Measurements from ENCODE around the gene MEGF8. TPM values are rescaled to one million over a fixed set of nuclear protein-coding genes. Genes with fewer than 3 reads are reported as not detected.
A peak's percentile ranks its signal among the peaks of the same experiment; 100 is the strongest.
"Not testable (repeated sequence)": the region's sequence is repeated elsewhere in the genome, so short reads cannot be mapped to it uniquely, and the experiment has no call there.

Gene MEGF8
- total RNA-seq, 1 experiment from 2014 or later, result 75.6 TPM

DNA sequence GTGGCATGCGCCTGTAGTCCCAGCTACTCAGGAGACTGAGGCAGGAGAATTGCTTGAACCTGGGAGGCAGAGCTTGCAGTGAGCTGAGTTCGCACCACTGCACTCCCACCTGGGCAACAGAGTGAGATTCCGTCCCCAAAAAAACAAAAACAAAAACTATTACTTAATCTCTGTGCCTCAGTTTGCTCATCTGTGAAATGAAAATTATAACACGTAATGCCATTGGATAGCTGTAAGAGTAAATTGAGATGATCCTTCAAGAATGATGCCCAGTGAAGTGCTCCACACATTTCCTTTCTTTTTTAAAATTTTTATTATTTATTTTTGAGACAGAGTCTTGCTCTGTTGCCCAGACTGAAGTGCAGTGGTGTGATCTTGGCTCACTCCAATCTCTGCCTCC lies 14.5 kb downstream of the MEGF8 start:
- in situ Hi-C loops (cut with HindIII; ENCODE audit: low pct_unique_long_range_greater_than_20kb, low sequenced_read_pairs); DNase-seq (ENCODE audit: low read depth): not testable (repeated sequence)

- no peak for DNase-seq (ENCODE audit: low read depth)
- in situ Hi-C loops (cut with HindIII; ENCODE audit: low pct_unique_long_range_greater_than_20kb, low sequenced_read_pairs), result no loop called here
These were observed 18.1 kb downstream of the MEGF8 start for GRCh38 chr19:42343344-42344110.

- no peak for DNase-seq (ENCODE audit: low read depth)
- in situ Hi-C loops (cut with HindIII; ENCODE audit: low pct_unique_long_range_greater_than_20kb, low sequenced_read_pairs), result no loop called here
These were observed 19.0 kb downstream of the MEGF8 start for GRCh38 chr19:42344336-42344893.

- in situ Hi-C loops (cut with HindIII; ENCODE audit: low pct_unique_long_range_greater_than_20kb, low sequenced_read_pairs), result no loop called here
These were observed 19.9 kb downstream of the MEGF8 start for GRCh38 chr19:42345191-42345812.

GRCh38 chr19:42348211-42348610 lies 22.8 kb downstream of the MEGF8 start:
- no peak for DNase-seq (ENCODE audit: low read depth)
- in situ Hi-C loops (cut with HindIII; ENCODE audit: low pct_unique_long_range_greater_than_20kb, low sequenced_read_pairs), result no loop called here

More at GRCh38 chr19:42345191-42345812, 19.9 kb downstream of the MEGF8 start:
- no peak for DNase-seq (ENCODE audit: low read depth)

DNA sequence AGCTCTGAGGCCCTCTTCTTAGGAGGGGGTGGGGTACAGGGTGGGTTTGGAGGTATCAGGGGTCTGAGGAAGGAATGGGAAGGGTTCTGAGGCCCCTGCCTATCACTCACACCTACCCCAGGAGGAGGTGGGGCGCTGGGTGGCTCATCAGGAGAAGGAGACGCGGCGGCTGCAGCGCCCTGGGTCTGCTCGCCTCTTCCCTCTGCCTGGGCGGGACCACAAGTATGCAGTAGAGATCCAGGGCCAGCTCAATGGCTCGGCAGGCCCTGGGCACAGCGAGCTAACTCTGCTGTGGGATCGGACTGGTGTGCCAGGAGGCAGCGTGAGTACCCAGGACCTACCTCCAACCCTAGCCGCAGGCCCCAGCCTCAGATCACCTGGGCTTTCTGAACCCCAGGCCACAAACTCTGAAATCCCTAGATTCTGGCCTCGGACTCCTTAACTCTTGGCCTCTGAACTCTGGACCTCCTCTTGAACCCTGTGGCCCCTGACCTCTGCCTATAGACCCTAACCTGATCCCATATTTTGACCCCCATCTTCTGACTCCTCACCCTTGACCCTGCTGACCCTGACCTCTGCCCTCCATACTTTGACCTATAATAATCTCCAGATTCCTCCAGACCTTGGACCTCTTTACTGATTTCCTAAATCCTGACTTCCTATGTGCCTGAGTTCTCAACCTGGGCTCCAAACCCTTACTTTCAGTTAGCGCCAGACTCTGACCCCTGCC lies 24.1 kb downstream of the MEGF8 start:
- DNase-seq (ENCODE audit: low read depth), result no peak
- in situ Hi-C loops (cut with HindIII; ENCODE audit: low pct_unique_long_range_greater_than_20kb, low sequenced_read_pairs), result no loop called here

- no peak for DNase-seq (ENCODE audit: low read depth)
- in situ Hi-C loops (cut with HindIII; ENCODE audit: low pct_unique_long_range_greater_than_20kb, low sequenced_read_pairs), result no loop called here
These were observed 25.0 kb downstream of the MEGF8 start for GRCh38 chr19:42350417-42350816.

- DNase-seq (ENCODE audit: low read depth), result no peak
- in situ Hi-C loops (cut with HindIII; ENCODE audit: low pct_unique_long_range_greater_than_20kb, low sequenced_read_pairs), result no loop called here
These were observed 25.8 kb downstream of the MEGF8 start for GRCh38 chr19:42351079-42351735.

- DNase-seq (ENCODE audit: low read depth), result peak; percentile 40
- in situ Hi-C loops (cut with HindIII; ENCODE audit: low pct_unique_long_range_greater_than_20kb, low sequenced_read_pairs), result no loop called here
These were observed 27.1 kb downstream of the MEGF8 start for GRCh38 chr19:42352301-42353259.

GRCh38 chr19:42353341-42354015 lies 28.0 kb downstream of the MEGF8 start:
- DNase-seq (ENCODE audit: low read depth), result no peak
- in situ Hi-C loops (cut with HindIII; ENCODE audit: low pct_unique_long_range_greater_than_20kb, low sequenced_read_pairs), result no loop called here

DNA sequence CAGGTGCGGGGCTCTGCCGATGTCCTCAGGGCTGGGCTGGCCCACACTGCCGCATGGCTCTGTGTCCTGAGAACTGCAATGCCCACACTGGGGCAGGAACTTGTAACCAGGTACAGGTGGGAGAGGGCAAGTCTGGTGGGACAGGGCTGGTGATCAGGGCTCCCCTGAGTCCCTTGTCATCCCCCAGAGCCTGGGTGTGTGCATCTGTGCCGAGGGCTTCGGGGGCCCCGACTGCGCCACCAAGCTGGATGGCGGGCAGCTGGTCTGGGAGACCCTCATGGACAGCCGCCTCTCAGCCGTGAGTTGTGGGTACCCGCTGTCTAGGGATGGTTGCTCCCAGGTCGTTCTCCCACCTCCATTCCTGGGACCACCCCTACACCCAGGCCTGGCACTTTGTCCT lies 30.5 kb downstream of the MEGF8 start:
- DNase-seq (ENCODE audit: low read depth), result no peak
- in situ Hi-C loops (cut with HindIII; ENCODE audit: low pct_unique_long_range_greater_than_20kb, low sequenced_read_pairs), result no loop called here

DNA sequence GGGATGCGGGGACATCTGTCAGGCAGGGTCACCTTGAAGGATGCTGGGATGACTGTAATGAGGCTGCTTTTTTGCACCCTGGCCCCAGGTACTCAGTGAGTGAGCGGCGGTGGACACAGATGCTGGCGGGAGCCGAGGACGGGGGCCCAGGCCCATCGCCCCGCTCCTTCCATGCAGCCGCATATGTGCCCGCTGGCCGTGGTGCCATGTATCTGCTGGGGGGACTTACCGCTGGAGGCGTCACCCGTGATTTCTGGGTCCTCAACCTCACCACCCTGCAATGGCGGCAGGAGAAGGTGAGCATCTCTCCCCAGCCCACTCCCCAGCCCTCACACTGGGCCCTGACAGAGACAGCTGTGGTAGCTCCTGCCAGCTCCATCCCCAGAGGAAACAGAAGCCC lies 31.3 kb downstream of the MEGF8 start:
- in situ Hi-C loops (cut with HindIII; ENCODE audit: low pct_unique_long_range_greater_than_20kb, low sequenced_read_pairs), result no loop called here
- DNase-seq (ENCODE audit: low read depth), result no peak

DNA sequence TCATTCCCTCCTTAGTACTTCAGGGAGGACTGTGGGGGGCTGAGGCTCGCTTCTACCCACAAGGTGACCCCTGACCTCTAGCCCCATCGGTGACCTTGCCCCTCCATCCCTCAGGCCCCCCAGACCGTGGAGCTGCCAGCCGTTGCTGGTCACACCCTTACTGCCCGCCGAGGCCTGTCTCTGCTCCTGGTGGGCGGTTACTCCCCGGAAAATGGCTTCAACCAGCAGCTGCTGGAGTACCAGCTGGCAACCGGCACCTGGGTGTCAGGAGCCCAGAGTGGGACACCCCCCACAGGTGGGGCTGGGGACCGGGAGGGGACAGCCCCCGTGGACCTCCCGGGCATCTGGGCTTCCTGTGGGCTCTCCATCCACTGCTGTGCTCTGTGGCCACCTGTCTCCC lies 31.9 kb downstream of the MEGF8 start:
- in situ Hi-C loops (cut with HindIII; ENCODE audit: low pct_unique_long_range_greater_than_20kb, low sequenced_read_pairs), result no loop called here
- no peak for DNase-seq (ENCODE audit: low read depth)

GRCh38 chr19:42360787-42361544 lies 35.5 kb downstream of the MEGF8 start:
- in situ Hi-C loops (cut with HindIII; ENCODE audit: low pct_unique_long_range_greater_than_20kb, low sequenced_read_pairs), result no loop called here
- DNase-seq (ENCODE audit: low read depth), result no peak

- no peak for DNase-seq (ENCODE audit: low read depth)
- in situ Hi-C loops (cut with HindIII; ENCODE audit: low pct_unique_long_range_greater_than_20kb, low sequenced_read_pairs), result no loop called here
These were observed 36.1 kb downstream of the MEGF8 start for GRCh38 chr19:42361545-42361910.

GRCh38 chr19:42362342-42362741 lies 36.9 kb downstream of the MEGF8 start:
- in situ Hi-C loops (cut with HindIII; ENCODE audit: low pct_unique_long_range_greater_than_20kb, low sequenced_read_pairs), result no loop called here
- DNase-seq (ENCODE audit: low read depth), result no peak

All from Caki2 (cell line).